CD8-positive, alpha-beta memory T cell (primary cell): ENCODE results near the gene NABP2. TPM values are rescaled to one million over a fixed set of nuclear protein-coding genes. Genes with fewer than 3 reads are reported as not detected.
A peak's percentile ranks its signal among the peaks of the same experiment; 100 is the strongest.

Source experiments
- CTCF ChIA-PET: fragments of 350-600 bp; sonication (Branson Sonifier 250); formaldehyde crosslinking; loops from one replicate; lab custom pipeline; 2021; ENCODE audit warnings: antibody characterized with exemption; lab: Charles Lee
- POLR2A ChIA-PET: fragments of 350-600 bp; sonication (Branson Sonifier 250); formaldehyde crosslinking; loops from one replicate; lab custom pipeline; 2021; ENCODE audit warnings: antibody characterized with exemption; lab: Charles Lee
- DNase-seq, 5 donors: peaks; one replicate each; pipeline versions ENCODE4 v3.0.0 to v3.0.0-alpha.2; 2020 to 2022; ENCODE audit warnings: mixed read lengths in 1 of 5
- H3K27ac ChIP-seq: one replicate; pipeline ENCODE4 v1.7.0; 2013; ENCODE audit warnings: low read depth, mild to moderate bottlenecking, low read length, moderate library complexity
- H3K27me3 ChIP-seq: 2 replicates; pipeline ENCODE4 v1.7.0; 2013; ENCODE audit warnings: low read length, mild to moderate bottlenecking; ENCODE audit not compliant: insufficient read depth, poor library complexity, severe bottlenecking
- H3K36me3 ChIP-seq: 2 replicates; pipeline ENCODE4 v1.7.0; 2013; ENCODE audit warnings: mild to moderate bottlenecking, low read length, moderate library complexity; ENCODE audit not compliant: insufficient read depth
- H3K4me1 ChIP-seq: 2 replicates; pipeline ENCODE4 v1.7.0; 2013; ENCODE audit warnings: mild to moderate bottlenecking, low read length, moderate library complexity; ENCODE audit not compliant: insufficient read depth
- H3K4me3 ChIP-seq: 2 replicates; pipeline ENCODE4 v1.7.0; 2013; ENCODE audit warnings: mild to moderate bottlenecking, low read length
- H3K9me3 ChIP-seq: 2 replicates; pipeline ENCODE4 v1.7.0; 2013; ENCODE audit warnings: mild to moderate bottlenecking, low read length
- H3K27ac Mint-ChIP-seq, 8 donors: one replicate each; pipeline ENCODE4 v1.8.0; 2020 to 2021; ENCODE audit warnings: mixed read lengths in 8 of 8, mild to moderate bottlenecking in 6 of 8, inconsistent platforms in 3 of 8, moderate library complexity in 3 of 8
- H3K27me3 Mint-ChIP-seq, 2 donors: one replicate each; pipeline ENCODE4 v1.8.0; 2020 to 2021; ENCODE audit warnings: mixed read lengths in 2 of 2, mild to moderate bottlenecking in 1 of 2, moderate library complexity in 1 of 2
- H3K36me3 Mint-ChIP-seq, 3 donors: one replicate each; pipeline ENCODE4 v1.8.0; 2020 to 2021; ENCODE audit warnings: mixed read lengths in 3 of 3, inconsistent platforms in 1 of 3, mild to moderate bottlenecking in 1 of 3
- H3K4me1 Mint-ChIP-seq, 3 donors: one replicate each; pipeline ENCODE4 v1.8.0; 2020 to 2021; ENCODE audit warnings: mixed read lengths in 3 of 3, inconsistent platforms in 1 of 3, mild to moderate bottlenecking in 1 of 3
- H3K4me3 Mint-ChIP-seq, 7 donors: one replicate each; pipeline ENCODE4 v1.8.0; 2020 to 2021; ENCODE audit warnings: mixed read lengths in 7 of 7, mild to moderate bottlenecking in 6 of 7, moderate library complexity in 4 of 7, inconsistent platforms in 2 of 7
- H3K9me3 Mint-ChIP-seq, 5 donors: one replicate each; pipeline ENCODE4 v1.8.0; 2020 to 2022; ENCODE audit warnings: mixed read lengths in 5 of 5, mild to moderate bottlenecking in 3 of 5, moderate library complexity in 2 of 5, inconsistent platforms in 1 of 5
- polyA plus RNA-seq: library from polyadenylated mRNA; unstranded; fragments of 300-500 nt; fragmentation: Illumina TruSeq; gene quantifications from one replicate; pipeline ENCODE4 v1.2.3, GENCODE V29; 2021
- total RNA-seq, 2 experiments: library from RNA; stranded (reverse); gene quantifications; one replicate each; pipeline ENCODE4 v1.2.3, GENCODE V29; 2021

NABP2 gene
- total and polyA plus RNA-seq, 3 experiments from 2014 or later = 4.6 to 104 (median 102) TPM

- H3K9me3 Mint-ChIP-seq = no peaks in the 10 kb centered on the region
These were observed 11.8 kb upstream of the NABP2 start for GRCh38 chr12:56212361-56212760.

GRCh38 chr12:56213878-56214277 is 10.3 kb upstream of the NABP2 start:
- peaks cover 41% of the 10 kb centered on the region for H3K36me3 ChIP-seq
- CTCF ChIA-PET = interaction anchor here (0.9 to 1.7 kb wide), 2 partner anchors 8 to 24 kb away, joined by 3 to 4 read pairs; partner anchors contain the start of genes RNF41 and SMARCC2

More at GRCh38 chr12:56212361-56212760, 11.8 kb upstream of the NABP2 start:
- H3K4me1 ChIP-seq = no peaks in the 10 kb centered on the region
- peaks cover 49% of the 10 kb centered on the region for H3K36me3 ChIP-seq
- H3K27me3 ChIP-seq = no peaks in the 10 kb centered on the region
- no peaks in the 10 kb centered on the region for H3K27me3 Mint-ChIP-seq
- peaks cover 10 to 70% (median 15%) of the 10 kb centered on the region in 3 donors for H3K36me3 Mint-ChIP-seq
- H3K4me1 Mint-ChIP-seq = peaks cover 7 to 13% (median 13%) of the 10 kb centered on the region in 3 donors
- H3K27ac ChIP-seq = no peak overlapping the region
- H3K4me3 ChIP-seq = no peak overlapping the region
- no peak for DNase-seq
- CTCF ChIA-PET = no interaction called here
- no peak overlapping the region for H3K4me3 Mint-ChIP-seq
- POLR2A ChIA-PET = no interaction called here
- H3K9me3 ChIP-seq = no peaks in the 10 kb centered on the region
- peak overlapping the region in 1 of 8 donors; percentile 93 for H3K27ac Mint-ChIP-seq

DNA sequence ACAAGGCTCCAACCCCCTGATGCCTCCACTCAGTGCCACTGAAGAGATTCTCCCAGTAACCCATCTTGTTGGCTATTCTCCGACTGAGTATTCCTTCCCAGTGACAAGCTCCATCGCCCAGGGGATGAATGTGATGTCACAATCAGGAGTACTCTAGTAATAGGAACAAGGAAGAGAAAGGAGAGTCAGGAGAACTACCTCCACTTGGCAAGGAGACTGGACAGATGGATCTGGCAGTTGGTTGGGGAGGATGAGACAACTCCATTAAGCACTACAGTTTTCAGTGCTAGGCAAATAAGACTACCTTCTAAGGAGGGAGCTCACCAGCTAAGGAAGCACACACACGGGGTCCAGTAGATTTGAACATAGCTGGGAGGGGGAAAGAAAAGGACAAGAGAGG is 7.7 kb upstream of the NABP2 start:
- CTCF ChIA-PET = interaction anchor here (1.6 kb wide), 1 partner anchor 17 kb away, joined by 4 read pairs; no protein-coding TSS in a partner anchor
- H3K4me3 ChIP-seq = no peak overlapping the region
- no peaks in the 10 kb centered on the region for H3K9me3 Mint-ChIP-seq
- H3K9me3 ChIP-seq = no peaks in the 10 kb centered on the region
- no peak for DNase-seq
- peaks cover 31% of the 10 kb centered on the region for H3K36me3 ChIP-seq
- peak overlapping the region in 1 of 8 donors; percentile 78 for H3K27ac Mint-ChIP-seq
- peaks cover 3 to 46% (median 10%) of the 10 kb centered on the region in 3 donors for H3K36me3 Mint-ChIP-seq
- peaks cover 8% of the 10 kb centered on the region for H3K4me1 ChIP-seq
- H3K27me3 Mint-ChIP-seq = no peaks in the 10 kb centered on the region
- H3K4me1 Mint-ChIP-seq = peaks cover 15 to 29% (median 24%) of the 10 kb centered on the region in 3 donors
- no peaks in the 10 kb centered on the region for H3K27me3 ChIP-seq
- H3K4me3 Mint-ChIP-seq = peak overlapping the region in 2 of 7 donors; percentile 37 to 44
- POLR2A ChIA-PET = interaction anchor here (0.5 kb wide), 1 partner anchor 1037 kb away, joined by 4 read pairs; no protein-coding TSS in a partner anchor
- H3K27ac ChIP-seq = no peak overlapping the region

More at GRCh38 chr12:56213878-56214277, 10.3 kb upstream of the NABP2 start:
- Histone ChIP-seq H3K27me3 (no peaks in the 10 kb centered on the region), H3K27ac (no peak overlapping the region), H3K9me3 (no peaks in the 10 kb centered on the region), H3K4me1 (no peaks in the 10 kb centered on the region), H3K4me3 (no peak overlapping the region)
- POLR2A ChIA-PET = no interaction called here
- H3K27me3 Mint-ChIP-seq = no peaks in the 10 kb centered on the region
- no peak for DNase-seq
- H3K4me3 Mint-ChIP-seq = no peak overlapping the region
- H3K4me1 Mint-ChIP-seq = peaks cover 7 to 13% (median 13%) of the 10 kb centered on the region in 3 donors
- H3K27ac Mint-ChIP-seq = peak overlapping the region in 5 of 8 donors; percentile 36 to 66 (median 47)
- no peaks in the 10 kb centered on the region for H3K9me3 Mint-ChIP-seq
- peaks cover 9 to 60% (median 10%) of the 10 kb centered on the region in 3 donors for H3K36me3 Mint-ChIP-seq

- Mint-ChIP-seq H3K9me3 (no peaks in the 10 kb centered on the region), H3K27ac (peak overlapping the region in 4 of 8 donors; percentile 32 to 99 (median 50)), H3K4me3 (peak overlapping the region in 5 of 7 donors; percentile 19 to 98 (median 60)), H3K27me3 (peaks cover 0 to 2% of the 10 kb centered on the region in 2 donors), H3K36me3 (peaks cover 3 to 26% (median 5%) of the 10 kb centered on the region in 3 donors), H3K4me1 (peaks cover 38 to 57% (median 56%) of the 10 kb centered on the region in 3 donors)
- H3K27me3 ChIP-seq = no peaks in the 10 kb centered on the region
- no peaks in the 10 kb centered on the region for H3K9me3 ChIP-seq
- CTCF ChIA-PET = interaction anchor here (0.8 kb wide), 1 partner anchor 30 kb away, joined by 3 read pairs; the partner anchor contains the start of gene SMARCC2
- H3K36me3 ChIP-seq = peaks cover 9% of the 10 kb centered on the region
- H3K4me1 ChIP-seq = peaks cover 30% of the 10 kb centered on the region
- no peak overlapping the region for H3K27ac ChIP-seq
- no peak overlapping the region for H3K4me3 ChIP-seq
- DNase-seq = peak in 1 of 5 donors; percentile 13
- POLR2A ChIA-PET = interaction anchor here (0.6 kb wide), 1 partner anchor 231 kb away, joined by 5 read pairs; no protein-coding TSS in a partner anchor
These were observed 4.3 kb upstream of the NABP2 start for GRCh38 chr12:56219840-56220239.

DNA sequence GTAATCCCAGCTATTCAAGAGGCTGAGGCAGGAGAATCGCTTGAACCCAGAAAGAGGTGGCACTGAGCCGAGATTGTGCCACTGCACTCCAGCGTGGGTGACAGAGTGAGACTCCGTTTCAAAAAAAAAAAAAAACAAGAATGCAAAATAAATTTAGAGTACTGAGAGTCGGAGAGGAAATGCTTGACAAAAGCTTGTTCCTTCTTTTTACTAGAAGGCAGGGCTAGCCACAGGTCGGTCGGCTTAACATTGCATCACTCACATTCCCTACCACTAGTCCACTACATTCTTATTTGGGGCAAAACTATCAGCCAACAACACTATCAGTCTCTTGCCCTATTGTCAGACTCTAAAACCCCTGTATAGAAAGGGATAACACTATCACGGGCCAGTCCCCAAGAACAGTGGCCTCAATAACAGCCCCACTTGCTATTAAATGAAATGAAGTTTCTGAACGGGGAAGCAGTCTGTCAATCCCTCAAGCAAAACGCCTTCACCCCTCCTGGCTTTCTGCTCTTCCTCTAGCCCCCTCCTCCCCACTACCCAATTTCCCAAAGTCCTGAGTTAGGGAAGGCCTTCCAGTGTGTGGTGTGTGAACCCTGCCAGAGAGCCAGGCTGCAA is 3.4 kb upstream of the NABP2 start:
- Histone ChIP-seq H3K4me3 (peak overlapping the region; percentile 89), H3K27me3 (no peaks in the 10 kb centered on the region), H3K36me3 (peaks cover 5% of the 10 kb centered on the region), H3K27ac (peak overlapping the region; percentile 96), H3K9me3 (no peaks in the 10 kb centered on the region), H3K4me1 (peaks cover 34% of the 10 kb centered on the region)
- Mint-ChIP-seq H3K27me3 (peaks cover 0 to 2% of the 10 kb centered on the region in 2 donors), H3K4me1 (peaks cover 45 to 61% (median 59%) of the 10 kb centered on the region in 3 donors), H3K9me3 (no peaks in the 10 kb centered on the region), H3K4me3 (peak overlapping the region; percentile 89 to 99 (median 97)), H3K36me3 (peaks cover 0 to 24% (median 0%) of the 10 kb centered on the region in 3 donors), H3K27ac (peak overlapping the region; percentile 99 to 100 (median 100))
- ChIA-PET CTCF (interaction anchor here (0.8 to 3.1 kb wide), 4 partner anchors 13 to 102 kb away, joined by 3 to 42 read pairs (median 16); partner anchors contain the start of genes RPL41, SMARCC2 and ZC3H10), POLR2A (interaction anchor here (0.6 to 1.4 kb wide), 2 partner anchors 118 to 229 kb away, joined by 5 read pairs; partner anchors contain the start of gene IL23A)
- peak in 2 of 5 donors; percentile 19 to 32 for DNase-seq

GRCh38 chr12:56221232-56221756 is 2.8 kb upstream of the NABP2 start:
- Mint-ChIP-seq H3K36me3 (peaks cover 0 to 24% (median 0%) of the 10 kb centered on the region in 3 donors), H3K4me1 (peaks cover 45 to 60% (median 59%) of the 10 kb centered on the region in 3 donors), H3K27ac (peak overlapping the region; percentile 99 to 100 (median 100)), H3K9me3 (no peaks in the 10 kb centered on the region), H3K27me3 (peaks cover 0 to 2% of the 10 kb centered on the region in 2 donors), H3K4me3 (peak overlapping the region; percentile 89 to 99 (median 97))
- Histone ChIP-seq H3K9me3 (no peaks in the 10 kb centered on the region), H3K27me3 (no peaks in the 10 kb centered on the region), H3K36me3 (peaks cover 3% of the 10 kb centered on the region), H3K4me1 (peaks cover 34% of the 10 kb centered on the region), H3K4me3 (peak overlapping the region; percentile 89), H3K27ac (peak overlapping the region; percentile 96)
- peak in 2 of 5 donors; percentile 8 for DNase-seq
- ChIA-PET POLR2A (interaction anchor here (0.6 to 2.2 kb wide), 13 partner anchors 30 to 391 kb away, joined by 3 to 16 read pairs (median 5); partner anchors contain the start of genes ANKRD52, COQ10A, ESYT1 and IL23A), CTCF (interaction anchor here (0.6 to 3.1 kb wide), 18 partner anchors 7 to 282 kb away, joined by 3 to 42 read pairs (median 5); partner anchors contain the start of genes ANKRD52, ESYT1, PAN2 and RPL41)

DNA sequence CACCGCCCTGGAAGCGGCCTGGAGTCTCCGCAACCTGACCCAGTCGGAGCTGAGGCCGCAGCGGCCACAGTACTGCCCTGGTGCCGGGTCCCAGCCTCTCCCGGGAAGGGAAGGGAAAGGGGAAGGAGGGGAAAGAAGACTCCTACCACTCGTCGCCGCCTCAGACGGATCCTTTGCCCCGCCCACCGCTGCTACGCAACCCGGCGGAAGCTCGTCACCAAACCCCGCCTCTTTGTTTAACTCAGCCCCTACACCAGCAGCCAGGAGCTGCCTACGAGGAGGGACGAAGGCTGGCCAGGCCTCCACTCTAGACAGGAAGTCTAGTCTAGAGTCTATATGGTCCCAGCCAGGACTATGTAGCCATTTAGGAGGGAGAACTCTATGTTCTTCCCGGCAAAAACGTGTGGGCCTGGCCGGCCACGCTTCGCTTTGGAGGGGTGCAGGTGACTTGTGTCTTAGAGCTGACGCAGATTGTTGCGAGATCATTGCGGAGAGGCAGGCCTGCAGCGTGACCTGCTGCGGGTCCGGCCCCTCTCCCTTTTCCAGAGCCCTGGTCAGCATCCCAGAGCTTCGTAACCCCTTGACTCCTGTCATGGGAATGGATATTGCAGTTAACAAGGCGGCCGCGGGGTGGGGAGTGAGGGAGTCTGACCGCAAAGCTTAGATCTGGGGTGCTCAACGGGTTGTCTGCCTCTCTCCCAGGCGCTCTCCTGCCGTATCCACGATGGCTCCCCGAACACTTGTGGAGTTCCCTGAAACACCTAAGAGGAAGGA is 2.2 kb upstream of the NABP2 start, which contains the start of gene RNF41:
Gene RNF41, minus strand, starts transcription at position 166 of the 774 bp plus-strand sequence. CDS start 7,875 bp downstream, outside the sequence.
- Mint-ChIP-seq H3K27me3 (peaks cover 0 to 2% of the 10 kb centered on the region in 2 donors), H3K9me3 (no peaks in the 10 kb centered on the region), H3K36me3 (peaks cover 0 to 20% (median 0%) of the 10 kb centered on the region in 3 donors), H3K4me3 (peak within 1 kb of the TSS; percentile 89 to 99 (median 97)), H3K27ac (peak within 1 kb of the TSS; percentile 99 to 100 (median 100)), H3K4me1 (peaks cover 42 to 55% (median 53%) of the 10 kb centered on the region in 3 donors)
- H3K36me3 ChIP-seq = no peaks in the 10 kb centered on the region
- H3K9me3 ChIP-seq = no peaks in the 10 kb centered on the region
- peak within 1 kb of the TSS; percentile 89 for H3K4me3 ChIP-seq
- DNase-seq = peak; percentile 89 to 95 (median 92)
- H3K27me3 ChIP-seq = no peaks in the 10 kb centered on the region
- peak within 1 kb of the TSS; percentile 96 for H3K27ac ChIP-seq
- H3K4me1 ChIP-seq = peaks cover 34% of the 10 kb centered on the region
- ChIA-PET POLR2A (interaction anchor here (0.7 to 2.2 kb wide), 16 partner anchors 30 to 408 kb away, joined by 3 to 16 read pairs (median 4); partner anchors contain the start of genes ANKRD52, BAZ2A, COQ10A and ESYT1), CTCF (interaction anchor here (0.6 to 3.1 kb wide), 25 partner anchors 8 to 282 kb away, joined by 3 to 42 read pairs (median 4); partner anchors contain the start of genes ANKRD52, ESYT1, PAN2 and RPL41)
